GM15510 (cell line): ENCODE results near the gene PSMD5.

ENCODE experiments used
- POLR2A ChIP-seq: IDR thresholded peaks from 3 replicates; pipeline ENCODE4 v1.6.1; 2011; ENCODE audit warnings: borderline replicate concordance; ENCODE audit not compliant: insufficient read length; ENCODE audit errors: extremely low read depth

The PSMD5 gene

DNA sequence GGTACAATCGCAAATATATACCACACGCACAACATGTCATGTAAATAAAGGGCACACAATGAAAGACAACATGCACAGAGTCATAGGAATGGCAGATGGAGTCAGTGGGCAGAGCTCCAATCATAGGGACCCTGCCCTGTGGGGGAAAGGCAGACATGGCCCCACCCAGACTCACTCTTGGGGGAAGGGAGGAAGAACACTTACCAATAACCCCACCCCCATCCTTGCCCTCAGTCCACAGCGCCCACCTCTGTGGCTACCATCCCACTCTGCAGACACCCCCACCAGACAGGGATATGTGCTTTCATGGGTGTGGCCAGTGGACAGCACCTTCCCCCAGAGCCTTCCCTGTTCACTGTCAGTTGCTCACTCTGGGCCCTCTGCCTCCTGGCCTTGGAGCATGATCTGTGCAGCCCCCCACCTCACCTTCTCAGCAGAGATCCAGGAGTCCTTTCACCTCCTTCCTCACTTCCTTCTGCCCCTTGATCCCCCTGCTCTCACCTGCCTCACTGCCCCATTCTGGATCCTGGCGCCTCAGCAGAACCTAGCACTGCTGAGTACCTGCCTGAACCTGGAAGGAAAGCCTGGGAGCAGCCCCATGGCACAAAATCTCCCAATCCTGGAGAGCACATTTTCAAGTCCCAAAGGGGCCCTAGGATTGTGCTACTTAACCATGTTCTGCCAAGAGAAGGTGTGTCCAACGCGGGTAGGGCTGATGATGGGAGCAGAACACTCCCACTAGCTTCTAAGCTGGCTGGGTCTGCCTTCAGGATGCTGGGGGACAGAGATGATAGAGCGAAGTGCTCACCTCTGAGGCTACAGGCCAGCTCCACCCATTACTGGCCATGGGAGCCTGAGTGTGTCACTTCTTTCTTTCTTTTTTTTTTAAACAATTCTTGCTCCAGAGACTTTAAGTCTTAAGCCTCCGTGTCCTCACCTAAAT lies 35.7 kb upstream of the PSMD5 start:
- TF ChIP-seq POLR2A: no peak

DNA sequence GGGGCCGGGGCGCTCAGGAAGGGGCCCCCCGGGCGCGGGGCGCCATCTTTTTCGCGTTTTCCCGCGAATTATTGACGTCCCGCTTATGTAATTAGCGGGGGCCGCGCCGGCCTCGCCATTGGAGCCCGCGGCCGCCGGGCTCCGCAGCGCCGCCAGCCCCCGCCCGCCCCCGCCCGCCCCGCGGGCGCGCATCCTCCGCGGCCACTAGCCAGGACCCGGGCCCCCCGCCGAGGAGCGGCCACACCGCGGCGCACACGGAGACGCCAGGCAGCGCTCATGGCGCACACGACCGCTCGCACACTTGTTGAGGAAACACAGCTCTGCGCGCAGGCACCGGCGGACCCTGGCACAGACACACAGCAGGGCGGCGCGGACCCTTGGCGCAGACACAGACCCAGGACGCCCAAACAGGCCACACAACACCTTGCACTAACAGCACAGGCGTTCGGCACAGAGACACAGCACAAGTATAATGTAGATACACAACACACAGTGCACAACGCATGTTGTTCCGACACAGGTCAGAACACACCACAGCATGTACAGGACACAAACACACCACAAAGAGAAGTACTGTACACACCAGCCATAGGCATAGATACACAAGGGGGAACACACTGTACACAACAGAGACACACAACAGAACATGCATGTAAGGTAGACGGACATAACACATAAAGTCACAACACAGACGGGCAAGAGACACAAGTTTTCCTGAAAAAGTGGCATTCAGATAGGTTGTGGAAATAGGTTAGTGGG lies 34.7 kb upstream of the PSMD5 start:
- TF ChIP-seq POLR2A: peak; percentile 74

DNA sequence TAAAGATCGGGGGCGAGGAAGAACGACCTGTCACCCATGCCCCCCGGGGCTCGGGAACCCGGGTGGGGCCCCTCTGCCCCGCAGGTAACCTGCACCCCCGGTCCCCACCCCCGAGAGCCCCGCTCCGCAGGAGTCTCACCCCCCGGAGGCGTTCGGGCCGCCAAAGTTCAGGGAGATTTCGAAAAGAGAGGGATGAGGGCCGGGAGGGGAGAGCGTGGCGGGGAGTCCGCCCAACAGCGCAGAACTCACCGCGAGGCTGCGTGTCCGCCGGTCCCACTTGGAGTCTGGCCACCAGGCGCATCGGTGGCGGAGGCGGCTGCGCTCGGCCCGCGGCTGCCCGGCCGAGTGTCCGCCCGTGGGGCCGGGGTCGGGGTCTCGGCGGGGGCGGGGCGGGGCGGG lies 34.1 kb upstream of the PSMD5 start, which contains the start of gene PHF19:
TSS of gene PHF19 (minus strand) at position 347 of the 399 bp plus-strand sequence. CDS start 2,447 bp downstream, outside the sequence.
- no peak for TF ChIP-seq POLR2A

DNA sequence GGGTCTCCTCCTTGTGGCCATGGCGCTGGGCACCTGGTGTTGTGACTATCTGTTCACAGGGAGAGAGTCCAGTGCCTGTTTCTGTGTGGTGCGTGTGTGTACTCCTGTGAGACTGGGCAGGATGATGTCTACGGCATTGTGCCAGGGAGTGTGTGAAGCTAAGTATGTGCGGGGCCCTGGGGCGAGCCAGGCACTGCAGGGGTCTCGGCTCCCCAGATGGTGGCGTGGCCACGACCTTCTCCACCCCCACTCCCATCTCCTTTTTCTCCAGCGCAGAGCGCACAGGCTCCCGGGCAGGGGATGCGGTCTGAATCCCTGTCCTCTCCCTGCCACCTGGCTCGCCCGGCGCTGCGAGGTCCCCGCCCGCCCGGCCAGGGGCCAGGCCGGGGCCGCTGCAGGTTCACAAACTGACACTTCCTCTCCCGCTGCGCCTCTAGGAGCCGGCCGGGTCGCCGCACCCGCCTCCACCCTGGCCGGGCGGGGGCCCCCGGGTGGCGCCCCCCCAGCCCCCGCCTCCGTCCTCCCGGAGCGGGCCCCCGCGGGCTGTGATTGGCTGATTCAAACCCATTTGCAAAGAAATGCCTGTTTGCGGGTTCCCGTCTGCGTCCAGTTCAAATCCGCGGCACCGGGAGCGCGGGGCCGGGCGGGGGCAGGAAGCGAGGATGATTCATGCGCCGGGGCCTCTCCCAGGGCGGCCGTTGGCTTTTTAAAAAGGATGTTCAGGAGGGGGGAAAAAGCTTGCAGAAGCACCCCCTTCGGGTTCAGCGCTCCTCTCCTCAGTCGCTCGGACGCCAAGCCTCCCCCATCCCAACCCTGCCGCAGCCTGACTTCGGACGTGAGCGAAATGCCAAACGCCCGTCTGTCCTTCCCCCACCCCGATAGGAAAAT lies 33.5 kb upstream of the PSMD5 start:
- TF ChIP-seq POLR2A: peak; percentile 66

DNA sequence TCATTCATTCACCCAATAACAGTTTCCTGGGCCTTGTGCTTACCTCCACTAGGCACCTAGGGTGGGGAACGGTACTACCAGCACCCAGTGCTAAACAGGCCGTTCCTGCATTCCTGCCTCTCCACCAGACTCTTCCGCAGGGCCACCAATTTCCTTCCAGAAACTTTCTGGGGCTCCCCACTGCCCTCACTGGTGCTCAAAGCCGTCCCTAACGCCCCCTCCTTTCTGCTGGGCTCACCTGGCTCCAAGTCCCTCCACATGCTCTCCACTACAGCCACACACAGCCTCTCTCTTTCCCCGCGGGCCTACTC lies 32.9 kb upstream of the PSMD5 start:
- TF ChIP-seq POLR2A: no peak

DNA sequence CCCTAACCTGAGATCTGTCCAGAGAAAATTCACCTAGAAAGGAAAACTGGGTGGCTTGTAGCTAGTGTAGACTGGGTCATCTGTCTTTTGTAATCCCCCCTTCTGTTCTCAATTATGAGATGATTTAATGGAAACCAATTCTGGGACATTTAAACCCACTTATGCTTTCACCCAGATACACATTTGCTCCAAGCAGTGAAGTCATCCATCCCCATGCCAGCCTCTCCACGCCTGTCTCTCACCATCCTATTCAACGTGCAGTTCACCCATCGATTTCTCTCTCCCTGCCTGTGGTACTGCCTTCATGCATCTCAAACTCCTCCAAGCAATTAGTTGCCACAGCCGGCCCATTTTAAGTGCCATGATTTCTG lies 32.5 kb upstream of the PSMD5 start:
- TF ChIP-seq POLR2A: no peak

DNA sequence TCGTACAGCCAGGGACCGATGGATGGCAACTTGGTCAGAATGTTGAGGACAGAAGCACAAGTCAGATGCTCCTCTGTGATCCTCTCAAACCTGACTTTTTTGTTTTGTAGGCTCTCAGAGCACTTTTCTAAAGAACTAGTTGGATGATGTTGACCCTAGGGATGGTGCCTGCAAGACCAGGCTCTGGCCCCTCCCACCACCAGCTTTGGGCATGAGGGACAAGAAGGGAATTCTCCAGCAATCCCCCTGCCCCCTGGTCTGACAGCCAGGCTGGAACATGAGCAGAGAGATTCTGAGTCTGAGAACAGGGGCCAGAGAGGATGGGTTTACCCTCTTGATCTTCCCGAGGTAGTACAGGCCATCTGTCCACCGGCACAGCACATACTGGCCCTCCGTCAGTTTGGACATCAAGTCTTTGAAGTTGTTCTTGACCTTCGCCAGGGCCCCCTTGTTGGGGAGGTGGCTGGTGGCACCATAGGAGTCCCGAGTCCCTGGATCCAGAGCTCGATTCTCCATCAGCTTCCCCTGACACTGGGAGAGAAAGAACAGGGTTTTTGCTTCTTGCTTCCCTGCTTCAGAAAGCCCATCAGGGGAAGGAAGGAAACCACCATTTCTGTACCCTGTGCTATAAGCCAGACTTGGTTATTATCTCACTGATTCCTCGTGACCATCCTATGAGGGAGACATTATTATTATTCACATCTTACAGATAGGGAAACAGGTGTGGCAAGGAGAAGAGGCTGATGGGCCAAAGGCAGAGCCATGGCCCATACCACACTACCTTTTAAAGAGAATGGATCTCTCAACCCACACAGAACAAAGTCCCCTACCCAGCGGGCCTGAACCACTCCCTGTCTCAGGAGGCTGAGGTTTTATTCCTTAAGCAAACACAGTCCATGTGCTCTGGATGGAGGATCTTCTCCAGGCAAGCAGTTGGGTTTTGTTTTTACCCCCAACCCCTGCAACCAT lies 31.8 kb upstream of the PSMD5 start:
- TF ChIP-seq POLR2A: no peak

DNA sequence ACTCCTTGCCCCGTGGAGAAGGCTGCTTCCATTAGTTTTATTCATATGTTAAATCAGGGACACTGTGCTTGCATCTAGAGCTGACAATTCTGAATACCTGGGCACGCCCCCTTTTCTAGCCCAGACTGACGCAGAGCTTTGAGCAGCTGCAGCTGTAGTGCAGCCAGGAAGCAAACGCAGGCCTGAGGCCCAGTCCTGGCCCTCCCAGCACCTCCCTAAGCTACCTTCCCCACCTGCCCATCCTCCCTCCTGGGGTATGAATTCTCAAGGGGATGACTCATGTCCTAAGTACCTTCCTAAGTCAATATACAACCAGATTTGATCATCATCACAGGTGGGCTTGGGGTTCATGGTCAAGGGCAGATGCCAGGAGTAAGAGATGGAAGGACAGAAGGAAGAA lies 30.8 kb upstream of the PSMD5 start:
- no peak for TF ChIP-seq POLR2A

DNA sequence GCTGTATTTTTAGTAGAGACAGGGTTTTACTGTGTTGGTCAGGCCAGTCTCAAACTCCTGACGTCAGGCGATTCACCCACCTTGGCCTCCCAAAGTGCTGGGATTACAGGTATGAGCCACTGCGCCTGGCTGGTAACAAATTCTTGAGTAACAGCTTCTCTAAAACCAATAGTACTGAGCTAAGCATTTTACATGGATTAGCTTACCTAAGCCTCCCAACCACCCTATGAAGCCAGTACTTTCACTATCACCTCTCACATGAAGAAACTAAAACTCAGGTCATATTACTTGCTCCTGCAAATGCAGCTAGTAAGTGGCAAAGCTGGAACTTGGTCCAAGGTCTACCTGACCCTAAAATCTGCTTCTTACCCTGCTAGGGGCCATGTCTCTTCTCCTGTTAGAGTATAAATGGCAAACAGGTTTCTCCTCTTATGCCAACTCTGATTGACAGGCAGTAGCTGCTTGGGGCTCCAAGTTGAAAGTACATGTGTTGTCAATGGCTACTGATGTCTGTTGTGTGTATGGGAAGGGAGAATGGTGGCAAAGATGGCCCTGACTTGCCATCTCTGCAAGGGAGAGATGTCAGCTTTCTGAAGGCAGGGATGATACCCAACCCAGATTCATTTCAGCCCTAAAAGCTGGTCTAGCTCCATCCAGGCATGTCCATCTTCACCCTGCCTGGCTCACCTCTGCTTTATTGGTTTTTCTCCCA lies 30.2 kb upstream of the PSMD5 start:
- no peak for TF ChIP-seq POLR2A

DNA sequence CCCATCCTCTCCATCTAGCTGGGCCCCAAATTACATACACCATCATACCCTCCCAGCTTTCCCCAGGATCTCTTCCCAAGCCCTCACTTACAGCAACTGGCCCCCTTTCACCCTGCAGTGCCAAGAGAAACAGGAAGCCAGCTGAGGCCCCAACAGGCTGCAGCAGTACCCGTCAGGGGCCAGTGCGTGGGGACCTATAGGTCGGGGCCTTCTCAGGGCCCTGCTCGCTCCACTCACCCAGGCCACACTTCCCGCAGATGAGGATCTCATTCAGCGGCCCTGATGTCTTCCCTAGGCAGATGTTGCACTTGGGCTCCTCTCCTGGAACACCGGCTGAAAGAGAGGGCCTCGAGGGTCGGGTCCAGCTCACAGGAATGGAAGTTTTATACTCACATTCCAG lies 27.5 kb upstream of the PSMD5 start:
- no peak for TF ChIP-seq POLR2A

DNA sequence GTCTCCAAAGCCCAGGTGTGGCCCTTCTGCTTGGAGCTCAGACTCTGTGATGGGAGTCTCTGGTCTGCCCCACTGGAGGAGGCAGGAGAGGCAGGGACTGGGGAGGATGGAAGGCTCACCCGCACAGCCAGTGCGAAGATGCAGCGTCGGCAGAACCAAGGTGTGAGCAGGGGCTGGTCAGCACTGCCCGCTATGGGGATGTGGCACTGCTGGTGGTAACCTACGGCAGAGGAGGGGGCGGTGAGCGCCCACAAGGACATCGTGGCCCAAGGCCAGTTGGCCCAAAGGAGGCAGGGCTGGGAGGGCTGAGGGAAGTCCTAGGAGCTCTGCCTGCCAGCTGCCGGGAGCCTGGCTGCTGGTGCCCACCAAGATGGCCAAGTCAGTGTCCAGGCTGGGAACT lies 27.0 kb upstream of the PSMD5 start:
- no peak for TF ChIP-seq POLR2A

DNA sequence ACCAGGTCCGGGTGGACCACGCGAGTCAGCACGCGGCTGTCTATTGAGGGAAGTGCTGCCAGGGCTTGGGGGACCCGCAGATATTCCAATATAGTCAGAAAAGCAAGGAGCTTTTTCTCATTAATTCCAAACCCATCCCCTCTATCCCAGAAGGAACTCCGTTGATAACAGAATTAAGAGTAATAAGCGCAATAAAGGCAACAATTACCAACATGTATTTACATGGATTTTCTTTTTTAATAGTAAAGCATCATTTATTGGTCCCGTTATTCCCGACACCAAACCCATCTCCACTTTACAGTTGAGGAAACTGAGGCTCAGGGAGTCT lies 26.6 kb upstream of the PSMD5 start:
- no peak for TF ChIP-seq POLR2A

DNA sequence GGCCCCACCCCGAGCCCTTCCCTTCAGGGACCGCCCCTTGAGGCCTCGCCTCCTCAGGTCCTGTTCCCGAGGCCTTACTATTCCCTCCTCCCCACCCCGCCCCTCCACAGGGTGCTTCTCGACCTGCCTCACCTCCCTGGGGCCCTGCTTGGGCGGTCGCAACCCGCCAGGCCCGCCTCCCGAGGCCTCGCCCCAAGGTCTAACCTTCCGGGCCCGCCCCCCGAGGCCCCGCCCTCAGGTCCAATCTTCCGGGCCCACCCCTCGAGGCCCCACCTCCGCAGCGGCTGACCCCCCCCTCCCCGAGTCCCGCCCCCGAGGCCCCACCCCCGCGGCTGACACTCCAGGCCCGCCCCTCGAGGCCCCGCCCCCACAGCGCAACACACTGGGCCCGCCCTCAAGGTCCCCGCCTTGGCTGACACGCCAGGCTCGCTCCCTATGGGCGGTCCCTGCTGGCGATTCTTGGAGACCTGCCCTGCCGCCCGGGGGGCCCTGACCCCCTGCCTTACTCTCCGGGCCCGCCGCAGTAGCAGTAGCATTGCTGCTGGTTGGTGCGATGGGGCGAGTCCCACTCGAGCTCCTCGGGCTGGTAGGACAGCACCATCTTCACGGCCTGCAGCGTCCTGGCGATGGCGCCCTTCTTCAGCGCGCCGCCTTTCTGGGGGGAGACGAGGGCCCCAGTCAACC lies 26.1 kb upstream of the PSMD5 start:
- peak; percentile 56 for TF ChIP-seq POLR2A
